Esophagus squamous epithelium (tissue), 5 donors: Measurements from ENCODE around the gene LACRT. TPM values are rescaled to one million over a fixed set of nuclear protein-coding genes. Genes with fewer than 3 reads are reported as not detected.

Source experiments
- DNase-seq: peaks from one replicate; lab custom pipeline; 2025; lab: John Stamatoyannopoulos, UW
- H3K27ac ChIP-seq, 4 donors: fragments of 200-600 bp; sonication (generic); one replicate each; pipeline ENCODE4 v1.5.1; 2016 to 2019; ENCODE audit warnings: mild to moderate bottlenecking in 1 of 4
- H3K27me3 ChIP-seq, 4 donors: fragments of 200-600 bp; sonication (generic); 1 replicate in 3 of 4; 2 replicates in 1 of 4; pipeline versions ENCODE4 v1.5.1 to v1.6.0; 2017 to 2021; ENCODE audit warnings: antibody characterized with exemption in 1 of 4
- H3K36me3 ChIP-seq, 3 donors: fragments of 200-600 bp; sonication (generic); one replicate each; pipeline ENCODE4 v1.5.1; 2016 to 2019
- H3K4me1 ChIP-seq, 3 donors: fragments of 200-600 bp; sonication (generic); one replicate each; pipeline ENCODE4 v1.5.1; 2017 to 2019
- H3K4me3 ChIP-seq, 4 donors: fragments of 200-600 bp; sonication (generic); 1 replicate in 3 of 4; 2 replicates in 1 of 4; pipeline ENCODE4 v1.5.1; 2016 to 2019; ENCODE audit warnings: mild to moderate bottlenecking in 2 of 4, moderate library complexity in 1 of 4
- H3K9me3 ChIP-seq, 3 donors: fragments of 200-600 bp; sonication (generic); one replicate each; pipeline ENCODE4 v1.5.1; 2016 to 2019
- CTCF ChIP-seq, 6 experiments: fragments of 450-650 bp in 4 of 6; fragments of 200-600 bp in 2 of 6; sonication (generic) in 2 of 6; IDR thresholded peaks; one replicate each; pipeline ENCODE4 v1.5.1; 2016 to 2019; ENCODE audit warnings: antibody characterized with exemption in 6 of 6, mild to moderate bottlenecking in 4 of 6, moderate library complexity in 4 of 6
- POLR2A ChIP-seq, 4 donors: fragments of 450-650 bp; IDR thresholded peaks; one replicate each; pipeline ENCODE4 v1.6.1; 2017; ENCODE audit warnings: antibody characterized with exemption in 4 of 4, mild to moderate bottlenecking in 4 of 4, moderate library complexity in 3 of 4
- WGBS, 2 donors: methylation state at CpG; one replicate each; pipeline ENCODE4 v1.1.5; 2018; 5-methylcytosine and 5-hydroxymethylcytosine counted together
- intact Hi-C: fragments of 100-400 bp; cut with DNase I; formaldehyde crosslinking; loops from one replicate; pipeline ENCODE4 v1.15.0; 2022
- total RNA-seq, 4 donors: library from RNA; depleted of rRNA; stranded (reverse); fragments of >200 nt; gene quantifications; one replicate each; pipeline ENCODE4 v1.1.0, GENCODE V29; 2016
- donor health status: DM: yes; HTN: yes; CAD: no.

The LACRT gene
- total RNA-seq, 4 donors from 2014 or later: not detected

- no peak overlapping the region for H3K27ac ChIP-seq
- intact Hi-C loops: no loop called here
- H3K4me1 ChIP-seq: no peaks in the 10 kb centered on the region
- H3K27me3 ChIP-seq: peaks cover 0 to 15% (median 0%) of the 10 kb centered on the region in 4 donors
- no peaks in the 10 kb centered on the region for H3K36me3 ChIP-seq
- H3K4me3 ChIP-seq: no peak overlapping the region
- H3K9me3 ChIP-seq: no peaks in the 10 kb centered on the region
- DNase-seq: no peak
- 61 to 75% methylated on average over 3 of the region's 3 CpGs for WGBS, 2 donors
- TF ChIP-seq POLR2A (IDR thresholded peaks at IDR 0.05) (no peak), CTCF (IDR thresholded peaks at IDR 0.05) (no peak)
Measured at GRCh38 chr12:54595471-54595870, 39.2 kb downstream of the LACRT start.

- WGBS, 2 donors: 45% methylated on average over 4 of the region's 5 CpGs
- no peak for DNase-seq
- Histone ChIP-seq H3K9me3 (no peaks in the 10 kb centered on the region), H3K27ac (no peak overlapping the region), H3K4me1 (peaks cover 0 to 6% (median 3%) of the 10 kb centered on the region in 3 donors), H3K4me3 (no peak overlapping the region), H3K36me3 (no peaks in the 10 kb centered on the region), H3K27me3 (peaks cover 0 to 32% (median 0%) of the 10 kb centered on the region in 4 donors)
- TF ChIP-seq CTCF (IDR thresholded peaks at IDR 0.05) (no peak), POLR2A (IDR thresholded peaks at IDR 0.05) (no peak)
- intact Hi-C loops: no loop called here
Measured at GRCh38 chr12:54593725-54594124, 41.0 kb downstream of the LACRT start.

GRCh38 chr12:54593135-54593534 lies 41.6 kb downstream of the LACRT start:
- intact Hi-C loops: no loop called here

GRCh38 chr12:54592316-54592715 lies 42.4 kb downstream of the LACRT start:
- Histone ChIP-seq H3K36me3 (no peaks in the 10 kb centered on the region), H3K27ac (no peak overlapping the region), H3K4me3 (no peak overlapping the region), H3K9me3 (no peaks in the 10 kb centered on the region), H3K27me3 (peaks cover 0 to 43% (median 0%) of the 10 kb centered on the region in 4 donors), H3K4me1 (peaks cover 8 to 21% (median 9%) of the 10 kb centered on the region in 3 donors)
- no peak for DNase-seq
- WGBS, 2 donors: 41 to 64% methylated on average over 2 of the region's 2 CpGs
- intact Hi-C loops: no loop called here
- TF ChIP-seq CTCF (IDR thresholded peaks at IDR 0.05) (no peak), POLR2A (IDR thresholded peaks at IDR 0.05) (no peak)

More at GRCh38 chr12:54593135-54593534, 41.6 kb downstream of the LACRT start:
- WGBS, 2 donors: 70 to 72% methylated on average over 4 of the region's 4 CpGs
- Histone ChIP-seq H3K9me3 (no peaks in the 10 kb centered on the region), H3K4me1 (peaks cover 5 to 12% (median 5%) of the 10 kb centered on the region in 3 donors), H3K36me3 (no peaks in the 10 kb centered on the region), H3K27me3 (peaks cover 0 to 38% (median 0%) of the 10 kb centered on the region in 4 donors), H3K27ac (no peak overlapping the region), H3K4me3 (no peak overlapping the region)
- DNase-seq: no peak
- TF ChIP-seq POLR2A (IDR thresholded peaks at IDR 0.05) (no peak), CTCF (IDR thresholded peaks at IDR 0.05) (no peak)

GRCh38 chr12:54590978-54591591 lies 43.6 kb downstream of the LACRT start:
- TF ChIP-seq POLR2A (IDR thresholded peaks at IDR 0.05) (no peak), CTCF (IDR thresholded peaks at IDR 0.05) (no peak)
- Histone ChIP-seq H3K27ac (peak overlapping the region in 1 of 4 donors; percentile 15), H3K27me3 (peaks cover 0 to 53% (median 0%) of the 10 kb centered on the region in 4 donors), H3K9me3 (no peaks in the 10 kb centered on the region), H3K36me3 (no peaks in the 10 kb centered on the region), H3K4me3 (no peak overlapping the region), H3K4me1 (peaks cover 8 to 21% (median 9%) of the 10 kb centered on the region in 3 donors)
- DNase-seq: no peak
- intact Hi-C loops: no loop called here
- WGBS, 2 donors: 50 to 55% methylated on average over 6 to 7 of the region's 7 CpGs
